Nephron (organoid): Measurements from ENCODE around the gene BMPER.

Source experiments
- H3K27ac Mint-ChIP-seq, 3 experiments: 2 replicates each; pipeline ENCODE4 v1.8.0; 2020; ENCODE audit warnings: mixed read lengths in 3 of 3, mild to moderate bottlenecking in 2 of 3, moderate library complexity in 1 of 3
- H3K27me3 Mint-ChIP-seq: 2 replicates; pipeline ENCODE4 v1.8.0; 2021; ENCODE audit warnings: low read depth, mild to moderate bottlenecking, moderate library complexity, mixed read lengths
- H3K36me3 Mint-ChIP-seq: 2 replicates; pipeline ENCODE4 v1.8.0; 2020; ENCODE audit warnings: low read depth, mixed read lengths
- H3K4me1 Mint-ChIP-seq: 2 replicates; pipeline ENCODE4 v1.8.0; 2020; ENCODE audit warnings: mixed read lengths
- H3K4me3 Mint-ChIP-seq, 3 experiments: 2 replicates each; pipeline ENCODE4 v1.8.0; 2020; ENCODE audit warnings: mild to moderate bottlenecking in 3 of 3, mixed read lengths in 3 of 3, moderate library complexity in 2 of 3
- H3K9me3 Mint-ChIP-seq: 2 replicates; pipeline ENCODE4 v1.8.0; 2020; ENCODE audit warnings: mixed read lengths
- CTCF ChIP-seq, 3 experiments: fragments of 200-600 bp; sonication (generic); IDR thresholded peaks; one replicate each; pipeline ENCODE4 v1.5.0; 2021; ENCODE audit warnings: antibody characterized with exemption in 3 of 3; ENCODE audit not compliant: unreplicated experiment in 3 of 3

BMPER gene

GRCh38 chr7:33870120-33870519 lies 35.2 kb upstream of the BMPER start:
- Mint-ChIP-seq H3K27me3 (no peaks in the 10 kb centered on the region), H3K27ac (no peak overlapping the region), H3K36me3 (no peaks in the 10 kb centered on the region)

GRCh38 chr7:33872870-33873269 lies 32.5 kb upstream of the BMPER start:
- Mint-ChIP-seq H3K27me3 (no peaks in the 10 kb centered on the region), H3K27ac (no peak overlapping the region), H3K4me1 (peaks cover 44% of the 10 kb centered on the region), H3K36me3 (no peaks in the 10 kb centered on the region), H3K4me3 (no peak overlapping the region), H3K9me3 (peaks cover 4% of the 10 kb centered on the region)
- TF ChIP-seq CTCF (IDR thresholded peaks at IDR 0.05; ENCODE audit: unreplicated experiment in 3 of 3): no peak

More at GRCh38 chr7:33870120-33870519, 35.2 kb upstream of the BMPER start:
- H3K4me1 Mint-ChIP-seq: peaks cover 18% of the 10 kb centered on the region
- no peak for TF ChIP-seq CTCF (IDR thresholded peaks at IDR 0.05; ENCODE audit: unreplicated experiment in 3 of 3)
- peaks cover 4% of the 10 kb centered on the region for H3K9me3 Mint-ChIP-seq
- no peak overlapping the region for H3K4me3 Mint-ChIP-seq

GRCh38 chr7:33873518-33873917 lies 31.8 kb upstream of the BMPER start:
- Mint-ChIP-seq H3K27ac (peak overlapping the region in 2 of 3 experiments; percentile 53 to 87), H3K4me3 (no peak overlapping the region), H3K9me3 (peaks cover 4% of the 10 kb centered on the region), H3K4me1 (peaks cover 41% of the 10 kb centered on the region), H3K36me3 (no peaks in the 10 kb centered on the region), H3K27me3 (no peaks in the 10 kb centered on the region)
- TF ChIP-seq CTCF (IDR thresholded peaks at IDR 0.05; ENCODE audit: unreplicated experiment in 3 of 3): no peak

GRCh38 chr7:33873981-33874750 lies 31.2 kb upstream of the BMPER start:
- Mint-ChIP-seq H3K27ac (peak overlapping the region in 2 of 3 experiments; percentile 53 to 87), H3K4me3 (no peak overlapping the region), H3K9me3 (peaks cover 4% of the 10 kb centered on the region), H3K36me3 (no peaks in the 10 kb centered on the region), H3K4me1 (peaks cover 38% of the 10 kb centered on the region), H3K27me3 (no peaks in the 10 kb centered on the region)
- no peak for TF ChIP-seq CTCF (IDR thresholded peaks at IDR 0.05; ENCODE audit: unreplicated experiment in 3 of 3)

- Mint-ChIP-seq H3K4me1 (peaks cover 38% of the 10 kb centered on the region), H3K9me3 (peaks cover under 1% of the 10 kb centered on the region), H3K36me3 (no peaks in the 10 kb centered on the region), H3K27ac (peak overlapping the region in 2 of 3 experiments; percentile 53 to 87), H3K27me3 (no peaks in the 10 kb centered on the region), H3K4me3 (no peak overlapping the region)
- no peak for TF ChIP-seq CTCF (IDR thresholded peaks at IDR 0.05; ENCODE audit: unreplicated experiment in 3 of 3)
Observed at GRCh38 chr7:33874943-33875342, 30.4 kb upstream of the BMPER start.
